K562 (cell line): ENCODE data around the gene EEF2K. TPM values are rescaled to one million over a fixed set of nuclear protein-coding genes. Genes with fewer than 3 reads are reported as not detected.
"Not testable (repeated sequence)": the region's sequence is repeated elsewhere in the genome, so short reads cannot be mapped to it uniquely, and the experiment has no call there.

Experiments used
- ATAC-seq: fragments of 200-7000 bp; cut with Tn5 transposase; 3 replicates; pipeline ENCODE4 v1.9.1; 2020; ENCODE audit warnings: moderate library complexity
- BruUV-seq: library from RNA; stranded (reverse); fragments of 400-500 nt; replicated peaks from 2 replicates; lab custom pipeline; 2021; lab: Mats Ljungman, UMichigan
- CTCF ChIA-PET: fragments of 300-600 bp; formaldehyde crosslinking; extraction: SDS; loops from one replicate; lab custom pipeline; 2021; ENCODE audit warnings: low intra/inter-chr PET ratio; lab: Yijun Ruan, JAX
- POLR2A ChIA-PET: fragments of 300-600, 350-650 bp; sonication (Branson Sonifier 250); formaldehyde crosslinking; extraction: SDS; loops from one replicate; lab custom pipeline; 2021; ENCODE audit warnings: antibody characterized with exemption, inconsistent platforms; lab: Yijun Ruan, JAX
- DNase-seq, 4 experiments: peaks; one replicate each; pipeline versions ENCODE4 v3.0.0 to v3.0.0-alpha.2; 2011 to 2018; ENCODE audit warnings: low spot score in 3 of 4, mixed read lengths in 3 of 4; ENCODE audit errors: extremely low read depth in 1 of 4
- FAIRE-seq: peaks from 2 replicates; lab custom pipeline; 2011; peaks lifted over from hg19 to GRCh38; lab: Jason Lieb, UNC
- H2AFZ ChIP-seq: 2 replicates; pipeline ENCODE4 v1.6.0; 2011; ENCODE audit warnings: low read depth, low read length, control low read depth, inconsistent platforms
- H3K27ac ChIP-seq: fragments of 200-600 bp; 3 replicates; pipeline ENCODE4 v1.8.0; 2011; ENCODE audit warnings: low read depth, mild to moderate bottlenecking, control low read depth, inconsistent platforms, low read length, moderate library complexity, mixed read lengths; ENCODE audit errors: extremely low read depth
- H3K27me3 ChIP-seq, 2 experiments: fragments of 300-600 bp in 1 of 2; 2 replicates in 1 of 2; 3 replicates in 1 of 2; pipeline versions ENCODE4 v1.6.0 to v1.8.0; 2011; ENCODE audit warnings: inconsistent platforms in 2 of 2, low read length in 2 of 2, mild to moderate bottlenecking in 1 of 2, mixed read lengths in 1 of 2, moderate library complexity in 1 of 2; ENCODE audit not compliant: control insufficient read depth in 2 of 2, insufficient read depth in 2 of 2
- H3K36me3 ChIP-seq: fragments of 300-600 bp; 3 replicates; pipeline ENCODE4 v1.8.0; 2011; ENCODE audit warnings: mild to moderate bottlenecking, low read length, inconsistent platforms; ENCODE audit not compliant: control insufficient read depth, insufficient read depth
- H3K4me1 ChIP-seq, 2 experiments: fragments of 200-600 bp in 1 of 2; replicated peaks in 1 of 2; 2 replicates in 1 of 2; 3 replicates in 1 of 2; pipeline versions ENCODE4 v1.5.1 to v1.8.0; 2011; ENCODE audit warnings: inconsistent platforms in 2 of 2, low read length in 2 of 2, mild to moderate bottlenecking in 1 of 2, mixed read lengths in 1 of 2, moderate library complexity in 1 of 2; ENCODE audit not compliant: control insufficient read depth in 2 of 2, insufficient read depth in 2 of 2
- H3K4me2 ChIP-seq: 2 replicates; pipeline ENCODE4 v1.6.1; 2011; ENCODE audit warnings: low read length, control low read depth, inconsistent platforms, mixed read lengths; ENCODE audit not compliant: insufficient read depth
- H3K4me3 ChIP-seq: fragments of 200-600 bp; sonication (generic), shearing (Covaris generic); 2 replicates; pipeline ENCODE4 v1.5.1; 2016; ENCODE audit warnings: control low read depth, inconsistent platforms
- H3K79me2 ChIP-seq: fragments of 200-600 bp; 3 replicates; pipeline ENCODE4 v1.8.0; 2011; ENCODE audit warnings: low read length, inconsistent platforms; ENCODE audit not compliant: control insufficient read depth, insufficient read depth
- H3K9ac ChIP-seq, 2 experiments: 2 replicates each; pipeline versions ENCODE4 v1.6.0 to v1.6.1; 2011; ENCODE audit warnings: low read depth in 2 of 2, low read length in 2 of 2, control low read depth in 1 of 2, inconsistent platforms in 1 of 2, mild to moderate bottlenecking in 1 of 2, mixed read lengths in 1 of 2; ENCODE audit not compliant: insufficient read depth in 1 of 2
- H3K9me1 ChIP-seq: one replicate; pipeline ENCODE4 v1.6.0; 2011; ENCODE audit warnings: inconsistent platforms, mild to moderate bottlenecking, low read length, moderate library complexity; ENCODE audit not compliant: control insufficient read depth, insufficient read depth
- H3K9me3 ChIP-seq: replicated peaks from 2 replicates; pipeline ENCODE4 v1.5.1; 2011; ENCODE audit warnings: low read depth, low read length, inconsistent platforms; ENCODE audit not compliant: control insufficient read depth, insufficient read depth
- H4K20me1 ChIP-seq: replicated peaks from 2 replicates; pipeline ENCODE4 v1.6.1; 2011; ENCODE audit warnings: low read length, inconsistent platforms, mixed read lengths; ENCODE audit not compliant: control insufficient read depth, insufficient read depth
- ATF7 ChIP-seq: fragments of 450-650 bp; IDR thresholded peaks from 2 replicates; pipeline ENCODE4 v1.7.1; 2014; ENCODE audit warnings: mild to moderate bottlenecking, moderate library complexity
- BMI1 ChIP-seq: fragments of 150-350 bp; IDR thresholded peaks from 2 replicates; pipeline ENCODE4 v1.6.1; 2014; ENCODE audit warnings: low read length
- CEBPB ChIP-seq: fragments of 450-650 bp; IDR thresholded peaks from 2 replicates; pipeline ENCODE4 v1.6.1; 2016; ENCODE audit warnings: missing genetic modification characterization, missing compliant biosample characterization
- CREM ChIP-seq: IDR thresholded peaks from 2 replicates; pipeline ENCODE4 v1.6.1; 2014; ENCODE audit warnings: antibody characterized with exemption, low read depth
- SMARCE1 ChIP-seq: fragments of 450-650 bp; IDR thresholded peaks from 2 replicates; pipeline ENCODE4 v1.7.1; 2016; ENCODE audit warnings: mild to moderate bottlenecking
- ZNF589 ChIP-seq: fragments of 200-800 bp; sonication (Bioruptor generic); IDR thresholded peaks from 2 replicates; pipeline ENCODE4 v1.6.1; 2016; ENCODE audit warnings: low read depth, missing genetic modification characterization, missing compliant biosample characterization
- WGBS: fragments of 100-300 bp; shearing (Covaris generic); methylation state at CpG from one replicate; pipeline ENCODE4 v1.1.6; 2016; ENCODE audit warnings: low coverage, mixed read lengths; ENCODE audit not compliant: insufficient coverage; ENCODE audit errors: missing lambda C conversion rate; 5-methylcytosine and 5-hydroxymethylcytosine counted together
- in situ Hi-C: fragments of 300-500 bp; cut with MboI; formaldehyde crosslinking; loops from 4 replicates; pipeline ENCODE4 v1.15.0; 2018; ENCODE audit warnings: inconsistent platforms, mixed read lengths
- intact Hi-C: fragments of 100-400 bp; cut with micrococcal nuclease; formaldehyde crosslinking; loops from 2 replicates; pipeline ENCODE4 v1.14.2; 2022
- polyA plus RNA-seq, 8 experiments: library from polyadenylated mRNA; depleted of rRNA in 4 of 8; stranded (reverse) in 5 of 8; unstranded in 3 of 8; fragments of >200 nt; fragmentation: Nextera tagmentation in 2 of 8; fragmentation: Illumina TruSeq in 1 of 8; extraction: Ambion mirVana in 2 of 8; extraction: Trizol in 1 of 8; gene quantifications; 2 replicates each; pipeline versions ENCODE4 v1.2.1 to v1.2.3, GENCODE V29; 2011 to 2014; ENCODE audit warnings: inconsistent platforms in 1 of 8, missing spikeins in 1 of 8
- total RNA-seq, 7 experiments: library from RNA; depleted of rRNA in 6 of 7; stranded (reverse); fragments of >200 nt in 6 of 7; fragmentation: Illumina TruSeq in 2 of 7; extraction: Trizol in 2 of 7; gene quantifications; 2 replicates each; pipeline versions ENCODE4 v1.2.1 to v1.2.3, GENCODE V29; 2011 to 2021; ENCODE audit warnings: low replicate concordance in 1 of 7
- TF ChIP-seq, protein P1 (sequence below): IDR thresholded peaks from 2 replicates; pipeline ENCODE4 v1.6.1; 2016; ENCODE audit warnings: missing genetic modification characterization, missing compliant biosample characterization

Gene EEF2K
- total and polyA plus RNA-seq, 9 of the 15 experiments (the other 6 are each of a cell fraction or from before 2014, with no cell fraction given), result 3.0 to 35.2 (median 12.2) TPM

DNA sequence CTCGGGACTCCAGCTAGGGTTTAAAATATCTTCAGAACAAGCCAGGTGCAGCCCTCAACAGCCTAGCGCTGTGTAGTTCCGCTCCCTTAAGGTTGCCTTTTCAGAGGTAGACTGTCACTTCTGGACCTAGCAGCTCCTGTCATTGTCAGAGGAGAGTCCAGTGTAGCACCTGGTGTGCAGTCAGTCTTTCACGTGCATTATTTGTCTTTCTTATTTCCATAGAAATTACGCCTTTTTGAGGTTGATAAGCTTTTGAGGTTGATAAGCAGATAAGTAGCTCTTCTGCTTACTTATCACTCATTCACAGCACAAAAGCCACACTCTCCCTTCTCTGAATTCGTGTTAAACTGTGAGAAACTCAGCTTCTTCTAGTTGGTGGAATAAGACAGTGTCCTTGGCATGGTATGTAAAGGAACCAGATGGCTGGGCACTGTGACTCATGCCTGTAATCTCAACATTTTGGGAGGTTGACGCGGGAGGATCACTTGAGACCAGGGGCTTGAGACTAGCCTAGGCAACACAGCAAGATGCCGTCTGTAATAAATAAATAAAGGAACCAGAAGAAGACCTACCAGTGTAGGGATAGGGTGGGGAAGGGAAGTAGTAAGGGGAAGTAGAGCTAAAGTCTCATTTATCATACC, 10.2 kb downstream of the EEF2K start (continued):
- no peak for TF ChIP-seq BMI1
- TF ChIP-seq SMARCE1, result peak; percentile 89
- TF ChIP-seq CREM, result peak; percentile 60
- TF ChIP-seq ZNF589 (CRISPR knock-in tag), result 0 out of 2 replicates have a peak, but pooled peaks have one; percentile 44

DNA sequence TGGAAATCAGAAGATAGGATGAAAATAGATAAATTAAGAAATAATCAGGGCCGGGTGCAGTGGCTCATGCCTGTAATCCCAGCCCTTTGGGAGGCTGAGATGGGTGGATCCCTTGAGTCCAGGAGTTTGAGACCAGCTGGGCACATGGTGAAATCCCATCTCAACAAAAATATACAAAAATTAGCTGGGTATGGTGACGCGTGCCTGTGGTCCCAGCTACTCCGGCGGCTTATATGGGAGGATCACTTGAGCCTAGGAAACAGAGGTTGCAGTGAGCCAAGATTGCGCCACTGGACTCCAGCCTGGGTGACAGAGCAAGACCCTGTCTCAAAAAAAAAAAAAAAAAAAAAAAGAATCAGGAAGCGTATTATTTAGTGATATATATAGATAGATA, 10.8 kb downstream of the EEF2K start:
- DNase-seq, ATAC-seq, FAIRE-seq, H3K27me3 ChIP-seq, BruUV-seq, CTCF ChIA-PET, H3K9me3 ChIP-seq, H3K4me3 ChIP-seq, intact Hi-C loops, H4K20me1 ChIP-seq, H2AFZ ChIP-seq, in situ Hi-C loops, H3K9me1 ChIP-seq: not testable (repeated sequence)
- Histone ChIP-seq H3K4me2 (peak overlapping the region; percentile 74), H3K27ac (peak overlapping the region; percentile 69; the same call in 2 of the 3 replicates), H3K9ac (peak overlapping the region in 1 of 2 experiments; percentile 27; a peak in 1 of 4 replicates), H3K36me3 (peaks cover 49% of the 10 kb centered on the region), H3K79me2 (peaks cover 67% of the 10 kb centered on the region), H3K4me1 (peaks cover 30 to 32% of the 10 kb centered on the region in 2 experiments)
- POLR2A ChIA-PET, result interaction anchor here (0.9 to 2.7 kb wide), 5 partner anchors 10 to 65 kb away, joined by 3 to 18 read pairs (median 5); partner anchors contain the start of gene EEF2K
- TF ChIP-seq CEBPB (tag) (0 out of 2 replicates have a peak, but pooled peaks have one; percentile 33), ATF7 (0 out of 2 replicates have a peak, but pooled peaks have one; percentile 1)
- TF ChIP-seq, protein P1, sequence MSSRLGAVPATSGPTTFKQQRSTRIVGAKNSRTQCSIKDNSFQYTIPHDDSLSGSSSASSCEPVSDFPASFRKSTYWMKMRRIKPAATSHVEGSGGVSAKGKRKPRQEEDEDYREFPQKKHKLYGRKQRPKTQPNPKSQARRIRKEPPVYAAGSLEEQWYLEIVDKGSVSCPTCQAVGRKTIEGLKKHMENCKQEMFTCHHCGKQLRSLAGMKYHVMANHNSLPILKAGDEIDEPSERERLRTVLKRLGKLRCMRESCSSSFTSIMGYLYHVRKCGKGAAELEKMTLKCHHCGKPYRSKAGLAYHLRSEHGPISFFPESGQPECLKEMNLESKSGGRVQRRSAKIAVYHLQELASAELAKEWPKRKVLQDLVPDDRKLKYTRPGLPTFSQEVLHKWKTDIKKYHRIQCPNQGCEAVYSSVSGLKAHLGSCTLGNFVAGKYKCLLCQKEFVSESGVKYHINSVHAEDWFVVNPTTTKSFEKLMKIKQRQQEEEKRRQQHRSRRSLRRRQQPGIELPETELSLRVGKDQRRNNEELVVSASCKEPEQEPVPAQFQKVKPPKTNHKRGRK (tag), result peak; percentile 45; the same call in 1 of the 2 replicates
- 43% methylated on average over 6 of the region's 7 CpGs for WGBS
